Measurements from ENCODE around the gene FKBP2.

FKBP2 gene

DNA sequence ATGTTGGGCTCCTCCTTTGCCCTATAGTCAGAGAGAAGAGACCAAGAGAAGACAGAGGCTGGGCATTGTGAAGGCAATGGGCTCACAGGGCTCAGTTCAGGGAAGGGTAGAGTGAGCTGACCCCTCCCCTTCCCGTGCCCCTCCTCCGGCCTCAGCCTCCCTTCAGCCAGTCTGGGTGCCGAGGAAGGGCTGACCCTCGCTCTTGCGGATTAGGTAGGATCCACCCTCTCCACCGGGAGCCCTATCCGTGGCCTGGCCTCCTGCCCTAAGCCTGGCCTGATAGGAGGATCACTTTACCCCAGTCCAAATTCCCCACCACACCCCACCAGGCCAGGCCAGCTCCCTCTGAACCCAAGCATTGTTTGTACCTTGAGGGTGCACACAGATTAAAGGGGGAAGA is 7.7 kb downstream of the FKBP2 start:
- no peak for DNase-seq

DNA sequence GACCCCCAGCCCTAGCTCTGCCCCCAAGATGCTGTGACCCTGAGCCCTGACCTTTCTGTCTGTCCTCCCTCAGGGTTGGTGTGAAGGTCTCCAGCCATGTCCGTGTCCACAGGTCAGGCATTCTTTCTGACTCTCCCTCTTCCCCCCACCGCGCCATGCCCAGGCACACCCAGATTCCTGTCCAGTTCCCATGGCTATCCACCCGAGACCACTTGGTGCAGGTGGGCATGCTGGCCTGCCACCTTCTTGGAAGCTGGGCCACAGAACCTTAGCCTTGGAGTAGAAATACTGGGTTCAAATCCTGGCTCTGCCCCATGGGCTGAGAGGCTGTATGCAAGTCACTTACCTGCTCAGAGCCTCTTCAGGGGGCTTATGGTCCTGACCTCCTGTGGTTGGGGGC is 8.1 kb downstream of the FKBP2 start:
- no peak for DNase-seq

DNA sequence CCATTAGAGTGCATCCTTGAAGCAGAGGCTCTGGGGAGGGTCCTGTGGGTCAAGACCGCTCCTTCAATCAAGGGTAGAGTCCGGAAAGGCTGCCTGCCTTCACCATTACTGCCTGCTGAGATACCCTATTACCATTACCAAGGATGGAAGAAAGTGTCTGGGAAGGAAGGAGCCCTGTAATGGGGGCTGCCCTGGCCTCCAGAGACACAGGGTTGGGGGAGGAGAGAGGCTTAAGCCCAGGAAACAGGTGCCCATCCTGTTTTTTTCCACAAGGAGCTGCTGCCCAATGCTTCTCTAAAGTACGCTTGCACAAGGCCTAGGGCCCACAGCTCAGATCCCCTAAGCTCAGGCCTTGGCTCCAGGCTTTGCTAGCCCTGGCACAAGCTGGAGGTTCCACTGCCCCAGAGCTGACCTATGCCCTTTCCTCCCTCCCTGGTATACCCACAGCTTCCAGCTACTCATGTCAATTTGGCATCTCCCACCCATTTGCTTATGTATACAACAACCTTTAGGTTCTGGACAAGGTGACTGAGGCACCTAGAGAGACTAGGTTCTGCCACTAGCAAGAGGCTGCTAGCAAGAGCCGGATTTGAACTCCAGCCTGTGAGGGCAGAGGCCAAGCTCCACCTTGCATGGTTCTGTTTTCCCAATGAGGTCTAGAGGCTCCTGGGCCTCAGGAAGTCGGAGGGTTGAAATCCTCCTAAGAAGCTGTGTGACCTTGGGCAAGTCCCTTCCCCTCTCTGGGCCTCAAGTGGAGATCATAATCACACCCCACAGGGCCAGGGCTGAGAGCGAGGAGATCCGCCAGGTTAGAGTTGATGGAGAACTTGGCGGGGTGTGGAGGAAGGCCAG is 8.9 kb downstream of the FKBP2 start:
- DNase-seq, result no peak

DNA sequence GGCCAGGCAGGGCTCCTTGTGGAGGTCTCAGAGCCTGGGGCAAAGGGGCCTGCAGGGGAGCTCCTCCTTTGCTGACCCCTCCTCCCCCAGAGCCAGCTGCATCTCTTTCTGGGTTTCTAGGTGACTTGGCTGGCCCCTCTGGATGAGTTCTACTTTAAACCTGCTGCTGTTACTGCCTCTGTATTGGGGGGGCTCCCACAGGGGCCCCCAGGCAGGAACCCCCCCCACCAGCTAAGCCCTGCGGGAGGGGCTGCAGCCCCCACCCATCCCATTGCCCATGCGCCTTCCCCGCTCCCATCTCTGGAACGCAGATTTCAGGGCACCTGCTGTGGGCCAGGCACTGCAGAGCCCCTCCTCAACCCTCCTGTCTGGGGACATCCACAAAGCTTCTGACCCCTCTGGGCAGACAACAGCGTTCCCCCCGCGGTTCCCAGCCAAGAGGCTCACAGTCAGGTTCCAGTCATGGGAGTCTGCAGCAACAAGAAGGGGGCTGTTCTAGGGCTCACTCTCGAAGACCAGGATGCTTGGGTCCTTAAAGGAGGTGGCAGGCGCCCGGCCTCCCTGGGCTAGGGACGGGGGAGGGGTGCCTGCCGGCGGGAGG is 9.6 kb downstream of the FKBP2 start:
- no peak for DNase-seq

DNA sequence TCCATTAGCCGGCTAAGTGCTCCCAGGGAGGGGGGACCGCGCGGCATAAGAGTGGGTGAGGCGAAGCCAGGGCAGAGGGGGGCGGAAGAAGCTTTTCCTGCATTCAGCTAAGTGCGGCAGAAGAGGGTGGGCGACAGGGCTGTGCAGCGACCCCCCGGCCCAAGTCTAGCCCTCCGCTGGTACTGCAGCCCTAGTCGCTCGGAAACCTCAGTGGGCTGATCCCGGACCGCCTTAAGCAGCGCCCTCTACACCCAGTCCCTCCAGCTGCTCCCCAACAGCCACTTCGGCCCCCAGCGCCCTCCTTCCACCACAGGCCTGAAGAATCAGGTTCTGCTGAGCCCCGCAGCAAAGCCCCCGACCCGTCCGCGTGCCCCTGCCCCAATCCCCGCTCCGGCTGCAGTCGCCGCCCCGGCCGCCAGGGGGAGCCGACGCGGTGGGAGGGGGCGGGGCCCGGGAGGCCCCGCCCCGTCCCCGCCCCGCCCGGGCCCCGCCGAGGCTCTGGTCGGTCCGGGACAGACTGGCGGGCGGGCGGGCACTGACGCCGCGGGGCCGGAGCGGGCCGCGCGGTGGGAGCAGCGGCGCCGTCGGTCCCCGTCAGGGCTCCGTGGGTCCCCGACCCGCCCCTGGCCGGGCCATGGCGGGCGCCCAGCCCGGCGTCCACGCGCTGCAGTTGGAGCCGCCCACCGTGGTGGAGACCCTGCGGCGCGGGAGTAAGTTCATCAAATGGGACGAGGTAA is 10.3 kb downstream of the FKBP2 start, which contains the start of gene PLCB3:
Gene PLCB3, plus strand, starts transcription at position 515 of the 737 bp plus-strand sequence. Its CDS starts 120 bp downstream, at position 635.
- DNase-seq, result peak in 32 of 51 donors; percentile 20 to 75 (median 43)

DNA sequence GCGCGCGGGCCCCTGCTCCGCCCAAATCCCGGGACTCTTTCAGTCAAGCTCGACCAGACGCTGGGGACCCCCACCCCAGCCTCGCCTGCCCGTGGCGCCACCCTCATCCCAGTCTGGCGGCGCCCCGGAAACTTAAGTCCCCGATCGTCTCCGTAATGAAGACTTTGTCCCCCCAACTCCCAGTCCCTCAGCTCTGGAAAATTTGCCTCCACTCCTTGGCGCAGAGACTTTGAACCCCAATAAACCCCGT is 10.8 kb downstream of the FKBP2 start:
- no peak for DNase-seq

DNA sequence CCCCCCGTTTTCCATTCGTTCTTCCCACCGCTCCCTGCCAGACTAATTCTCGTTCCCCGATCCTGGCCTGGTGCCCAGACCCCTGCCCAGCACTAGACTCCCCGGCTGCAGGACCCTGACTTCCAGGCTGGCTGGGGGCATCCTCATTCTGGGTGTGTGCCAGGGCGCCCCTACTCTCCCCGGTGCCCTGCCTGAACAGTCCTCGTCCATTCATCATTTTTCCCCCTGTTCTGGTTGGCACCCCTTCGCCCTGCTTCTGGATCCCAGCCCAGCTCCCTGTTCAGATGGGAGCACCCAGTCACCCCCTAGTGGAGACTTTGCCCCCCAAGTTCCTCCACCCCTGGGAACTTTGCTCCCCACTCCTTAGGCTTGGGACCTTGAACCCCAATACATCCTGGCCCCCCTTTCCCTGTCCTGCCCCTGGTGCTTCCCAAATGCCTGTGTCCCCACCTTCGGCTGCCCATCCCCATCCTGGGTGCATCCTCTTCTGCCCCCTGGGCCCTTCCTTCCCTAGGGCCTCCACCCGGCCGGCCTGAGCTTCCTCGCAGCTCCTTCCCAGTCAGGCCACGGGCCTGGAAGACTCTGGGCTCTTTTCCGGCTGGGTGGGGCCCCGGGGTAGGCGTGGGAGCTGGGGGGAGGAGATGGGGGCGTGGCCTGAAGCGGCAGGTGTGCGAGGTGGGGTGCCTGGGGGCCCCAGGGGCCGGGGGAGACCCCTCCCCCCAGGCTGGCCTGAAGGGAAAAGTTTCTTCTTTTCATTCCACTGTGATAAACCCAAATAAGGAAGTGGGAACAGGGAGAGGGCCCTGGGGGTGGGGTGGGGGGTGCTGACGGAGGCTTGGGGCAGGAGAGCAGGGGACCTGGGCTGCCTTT is 11.3 kb downstream of the FKBP2 start:
- DNase-seq, result peak in 3 of 51 donors; percentile 16 to 41 (median 21)

DNA sequence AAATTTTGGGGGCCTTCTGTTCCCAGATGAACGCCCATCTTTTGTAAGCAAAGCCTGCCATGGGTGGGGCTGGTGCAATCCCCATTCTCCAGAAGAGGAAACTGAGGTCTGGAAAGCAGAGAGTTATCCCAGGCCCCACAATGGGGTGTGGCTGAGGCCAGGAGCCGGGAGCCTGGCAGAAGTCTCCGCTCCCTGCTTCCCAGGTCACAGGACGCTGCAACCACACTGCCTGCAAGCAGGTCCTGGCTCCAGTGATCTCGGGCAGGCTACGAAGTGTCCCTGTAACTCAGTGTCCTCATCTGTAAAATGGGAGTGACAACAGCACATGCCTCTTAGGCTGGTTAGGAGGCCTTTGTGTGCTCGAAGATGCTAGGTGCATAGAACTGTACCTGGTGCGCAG is 12.1 kb downstream of the FKBP2 start:
- DNase-seq, result no peak

DNA sequence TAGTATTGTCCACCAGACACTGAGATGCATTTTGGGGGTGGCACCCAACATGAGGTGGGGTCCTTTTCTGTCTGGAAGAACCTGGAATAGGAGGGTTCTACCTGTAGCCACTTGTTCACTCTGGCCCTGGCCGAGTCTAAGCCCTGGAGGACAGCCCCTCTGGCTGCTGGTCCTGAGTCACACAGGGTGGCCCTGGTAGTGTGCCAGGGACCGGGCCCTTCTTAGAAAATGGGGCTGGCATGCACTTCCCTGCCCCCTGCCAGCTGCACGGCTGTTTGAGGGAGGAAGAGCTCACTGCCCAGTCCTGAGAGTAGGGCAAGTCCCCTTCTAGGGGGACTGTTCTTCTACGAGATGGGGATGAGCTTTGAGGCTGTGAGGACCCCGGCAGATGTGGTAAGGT is 12.6 kb downstream of the FKBP2 start:
- peak in 34 of 51 donors; percentile 9 to 82 (median 52) for DNase-seq

DNA sequence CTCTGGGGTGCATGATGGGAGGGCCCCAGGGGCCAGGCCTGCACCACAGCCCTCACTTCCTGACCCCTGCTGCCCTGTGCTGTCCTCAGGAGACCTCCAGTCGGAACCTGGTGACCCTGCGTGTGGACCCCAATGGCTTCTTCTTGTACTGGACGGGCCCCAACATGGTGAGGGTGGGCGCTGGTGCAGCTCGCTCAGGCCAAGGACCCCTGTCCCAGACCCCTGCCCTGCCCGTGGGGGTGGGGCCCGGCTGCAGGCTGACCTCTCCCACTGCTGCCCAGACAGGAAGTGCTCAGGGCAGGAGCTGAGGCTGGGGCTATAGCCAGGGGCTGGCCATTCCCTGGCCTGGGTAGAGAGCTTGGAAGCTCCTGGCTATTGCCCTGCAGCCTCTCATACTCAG is 13.4 kb downstream of the FKBP2 start:
- DNase-seq, result no peak

DNA sequence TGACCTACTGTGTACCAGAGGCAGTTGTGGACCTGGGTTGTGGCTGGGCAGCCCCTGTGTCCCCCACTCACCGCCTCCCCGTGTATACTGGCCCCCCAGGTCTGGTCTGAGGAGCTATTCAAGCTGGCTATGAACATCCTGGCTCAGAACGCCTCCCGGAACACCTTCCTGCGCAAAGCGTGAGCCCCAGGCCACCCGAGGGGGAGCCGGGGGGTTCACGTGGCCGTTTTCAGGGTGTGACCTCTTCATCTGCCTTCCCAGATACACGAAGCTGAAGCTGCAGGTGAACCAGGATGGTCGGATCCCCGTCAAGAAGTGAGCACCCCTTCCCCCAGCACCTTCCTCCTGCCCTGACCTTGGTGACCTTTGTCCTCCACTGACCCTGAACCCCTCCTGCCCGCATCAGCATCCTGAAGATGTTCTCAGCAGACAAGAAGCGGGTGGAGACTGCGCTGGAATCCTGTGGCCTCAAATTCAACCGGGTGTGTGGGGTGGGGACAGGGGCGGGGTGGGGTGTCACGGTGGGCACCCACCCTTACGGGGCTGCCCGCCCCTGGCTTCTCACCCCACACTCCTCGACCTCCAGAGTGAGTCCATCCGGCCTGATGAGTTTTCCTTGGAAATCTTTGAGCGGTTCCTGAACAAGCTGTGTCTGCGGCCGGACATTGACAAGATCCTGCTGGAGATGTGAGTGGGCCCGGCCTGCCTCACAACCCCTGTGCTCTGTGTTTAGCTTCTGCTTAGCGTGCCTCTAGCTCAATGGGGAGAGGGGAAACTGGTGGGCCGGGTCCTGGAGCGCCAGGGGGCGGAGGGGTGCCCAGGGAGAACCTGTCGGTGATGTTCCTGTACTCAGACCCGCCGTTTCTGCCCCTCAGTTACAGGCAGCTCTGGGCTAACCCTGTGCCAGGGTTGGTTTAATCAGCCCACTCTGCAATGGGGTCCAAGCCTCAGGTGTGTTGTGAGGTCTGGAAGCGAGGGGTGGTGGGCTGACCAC is 14.5 kb downstream of the FKBP2 start:
- DNase-seq, result no peak

DNA sequence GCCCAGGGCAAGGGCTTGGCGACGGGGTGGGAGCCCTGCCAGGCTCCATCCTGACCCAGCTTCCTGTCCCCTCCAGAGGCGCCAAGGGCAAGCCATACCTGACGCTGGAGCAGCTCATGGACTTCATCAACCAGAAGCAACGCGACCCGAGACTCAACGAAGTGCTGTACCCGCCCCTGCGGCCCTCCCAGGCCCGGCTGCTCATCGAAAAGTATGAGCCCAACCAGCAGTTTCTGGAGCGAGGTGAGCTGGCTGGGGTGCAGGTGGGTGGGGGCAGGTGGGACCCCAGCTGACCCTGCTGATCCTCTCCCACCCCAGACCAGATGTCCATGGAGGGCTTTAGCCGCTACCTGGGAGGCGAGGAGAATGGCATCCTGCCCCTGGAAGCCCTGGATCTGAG is 15.4 kb downstream of the FKBP2 start:
- no peak for DNase-seq

DNA sequence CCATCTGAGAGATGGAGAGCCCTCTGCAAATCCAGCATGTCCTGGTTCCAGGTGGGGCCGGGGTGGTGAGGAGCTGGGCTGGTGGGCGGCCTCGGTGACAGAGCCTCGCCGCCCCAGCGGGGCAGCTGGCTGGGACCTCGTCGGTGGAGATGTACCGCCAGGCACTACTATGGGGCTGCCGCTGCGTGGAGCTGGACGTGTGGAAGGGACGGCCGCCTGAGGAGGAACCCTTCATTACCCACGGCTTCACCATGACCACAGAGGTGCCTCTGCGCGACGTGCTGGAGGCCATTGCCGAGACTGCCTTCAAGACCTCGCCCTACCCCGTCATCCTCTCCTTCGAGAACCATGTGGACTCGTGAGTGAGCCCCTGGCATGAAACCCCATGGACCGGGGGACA is 17.5 kb downstream of the FKBP2 start:
- no peak for DNase-seq

DNA sequence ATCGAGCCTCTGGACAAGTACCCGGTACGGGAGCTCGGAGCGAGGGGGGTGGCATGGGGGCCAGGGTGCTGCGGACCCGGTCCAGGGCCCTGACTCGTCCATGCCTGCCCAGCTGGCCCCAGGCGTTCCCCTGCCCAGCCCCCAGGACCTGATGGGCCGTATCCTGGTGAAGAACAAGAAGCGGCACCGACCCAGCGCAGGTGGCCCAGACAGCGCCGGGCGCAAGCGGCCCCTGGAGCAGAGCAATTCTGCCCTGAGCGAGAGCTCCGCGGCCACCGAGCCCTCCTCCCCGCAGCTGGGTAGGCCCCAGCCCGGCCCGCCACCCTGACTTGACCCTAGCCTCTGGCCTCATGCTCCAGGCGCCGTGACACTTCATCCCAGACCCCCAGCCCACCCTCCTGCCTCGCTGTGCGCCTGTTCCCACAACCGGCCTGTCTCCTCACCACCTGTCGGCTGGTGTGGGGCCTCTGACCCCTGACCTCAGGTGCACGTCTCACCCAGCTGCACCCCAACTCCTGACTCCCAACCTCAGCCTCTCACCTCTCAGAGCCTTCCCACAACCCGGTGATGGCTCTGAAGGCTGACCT is 18.1 kb downstream of the FKBP2 start:
- no peak for DNase-seq

DNA sequence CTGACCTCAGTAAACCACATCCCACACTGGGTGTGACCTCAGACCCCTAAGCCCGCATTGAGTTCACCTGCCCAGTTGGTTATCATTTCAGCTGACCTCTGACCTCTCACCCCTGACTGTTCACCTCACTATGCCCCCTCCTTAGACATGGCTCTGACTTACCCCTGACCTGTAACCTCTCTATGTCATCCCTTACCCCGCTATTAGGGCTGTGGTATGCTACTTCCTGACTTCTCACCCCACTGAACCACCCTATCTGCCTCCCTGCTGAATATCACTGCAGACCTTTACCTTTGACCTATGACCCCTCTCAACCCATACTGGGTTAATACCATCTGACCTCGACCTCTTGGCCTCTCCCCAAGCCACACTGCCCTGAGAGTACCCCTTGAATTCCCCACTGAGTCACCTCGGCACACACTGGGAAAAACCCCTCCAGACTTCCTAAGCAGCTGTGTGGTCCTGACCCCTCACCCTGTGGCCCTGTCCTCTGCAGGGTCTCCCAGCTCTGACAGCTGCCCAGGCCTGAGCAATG is 18.7 kb downstream of the FKBP2 start:
- DNase-seq, result no peak

DNA sequence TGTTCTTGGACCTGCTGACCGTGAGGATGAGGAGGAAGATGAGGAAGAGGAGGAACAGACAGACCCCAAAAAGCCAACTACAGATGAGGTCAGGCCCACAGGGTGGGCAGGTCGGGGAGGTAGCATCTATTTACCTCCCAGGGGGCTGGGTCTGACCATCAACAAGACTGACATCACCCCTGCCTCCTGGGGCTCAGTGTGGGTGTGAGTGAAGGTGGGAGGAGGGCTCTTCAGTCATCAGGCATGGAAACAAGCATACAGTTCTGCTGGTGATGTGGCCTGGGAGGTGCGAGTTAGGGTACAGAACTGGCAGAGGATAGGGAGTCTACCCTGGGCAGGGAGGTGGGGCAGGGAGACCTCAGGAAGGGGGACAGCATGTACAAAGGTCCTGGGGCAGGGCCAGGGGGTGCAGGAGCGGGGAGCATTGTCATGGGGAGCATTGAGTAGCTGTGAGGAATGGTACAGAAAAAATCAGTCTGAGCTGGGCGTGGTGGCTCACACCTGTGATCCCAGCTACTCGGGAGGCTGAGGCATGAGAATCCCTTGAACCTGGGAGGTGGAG is 19.3 kb downstream of the FKBP2 start:
- DNase-seq, result no peak

DNA sequence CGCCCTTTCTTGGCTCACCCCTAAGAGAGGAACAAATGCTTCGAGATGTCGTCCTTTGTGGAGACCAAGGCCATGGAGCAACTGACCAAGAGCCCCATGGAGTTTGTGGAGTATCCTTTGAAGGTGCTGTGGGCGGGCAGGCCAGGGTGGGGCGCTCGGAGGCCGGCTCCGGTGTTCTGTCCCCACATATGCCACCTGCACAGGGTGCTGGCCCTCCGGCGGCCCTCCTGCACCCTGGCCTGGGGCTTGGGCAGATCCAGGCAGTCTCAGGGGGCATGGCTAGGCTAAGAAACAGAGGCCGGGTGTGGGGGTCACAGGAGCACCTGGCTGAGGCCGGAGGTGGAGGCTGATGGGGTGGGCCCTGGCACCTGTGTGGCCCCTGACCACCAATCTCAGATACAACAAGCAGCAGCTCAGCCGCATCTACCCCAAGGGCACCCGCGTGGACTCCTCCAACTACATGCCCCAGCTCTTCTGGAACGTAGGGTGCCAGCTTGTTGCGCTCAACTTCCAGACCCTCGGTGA is 20.7 kb downstream of the FKBP2 start:
- no peak for DNase-seq

DNA sequence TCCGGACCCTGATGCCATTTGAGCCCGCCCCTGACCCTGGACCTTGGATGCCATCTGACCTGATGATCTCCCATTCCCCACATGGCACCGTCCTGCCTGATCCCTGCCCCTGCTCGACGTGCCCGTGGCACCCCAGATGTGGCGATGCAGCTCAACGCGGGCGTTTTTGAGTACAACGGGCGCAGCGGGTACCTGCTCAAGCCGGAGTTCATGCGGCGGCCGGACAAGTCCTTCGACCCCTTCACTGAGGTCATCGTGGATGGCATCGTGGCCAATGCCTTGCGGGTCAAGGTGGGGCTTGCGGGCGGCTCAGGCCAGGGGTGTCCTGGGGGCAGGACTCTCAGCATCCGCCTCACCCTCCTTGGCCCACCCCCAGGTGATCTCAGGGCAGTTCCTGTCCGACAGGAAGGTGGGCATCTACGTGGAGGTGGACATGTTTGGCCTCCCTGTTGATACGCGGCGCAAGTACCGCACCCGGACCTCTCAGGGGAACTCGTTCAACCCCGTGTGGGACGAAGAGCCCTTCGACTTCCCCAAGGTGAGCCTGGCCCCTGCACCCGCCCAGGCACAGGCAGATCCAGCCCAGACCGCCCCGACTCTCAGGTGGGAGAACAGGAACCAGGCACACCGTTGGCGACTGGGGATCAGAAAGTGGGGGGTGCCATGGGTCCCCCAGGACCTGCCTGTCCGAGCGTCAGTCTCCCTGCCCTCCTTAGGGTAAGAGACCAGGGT is 21.5 kb downstream of the FKBP2 start:
- no peak for DNase-seq

Measured in hypothalamus (tissue), 51 donors.